HG02623 (cell line): ENCODE measurements around the gene TAF1.
"Not testable (repeated sequence)": the region's sequence is repeated elsewhere in the genome, so short reads cannot be mapped to it uniquely, and the experiment has no call there.

Source experiments
- ATAC-seq: cut with Tn5 transposase; IDR thresholded peaks from one replicate; pipeline ENCODE4 v1.9.1; 2021; ENCODE audit warnings: moderate library complexity; ENCODE audit not compliant: unreplicated experiment

Gene TAF1, protein sequence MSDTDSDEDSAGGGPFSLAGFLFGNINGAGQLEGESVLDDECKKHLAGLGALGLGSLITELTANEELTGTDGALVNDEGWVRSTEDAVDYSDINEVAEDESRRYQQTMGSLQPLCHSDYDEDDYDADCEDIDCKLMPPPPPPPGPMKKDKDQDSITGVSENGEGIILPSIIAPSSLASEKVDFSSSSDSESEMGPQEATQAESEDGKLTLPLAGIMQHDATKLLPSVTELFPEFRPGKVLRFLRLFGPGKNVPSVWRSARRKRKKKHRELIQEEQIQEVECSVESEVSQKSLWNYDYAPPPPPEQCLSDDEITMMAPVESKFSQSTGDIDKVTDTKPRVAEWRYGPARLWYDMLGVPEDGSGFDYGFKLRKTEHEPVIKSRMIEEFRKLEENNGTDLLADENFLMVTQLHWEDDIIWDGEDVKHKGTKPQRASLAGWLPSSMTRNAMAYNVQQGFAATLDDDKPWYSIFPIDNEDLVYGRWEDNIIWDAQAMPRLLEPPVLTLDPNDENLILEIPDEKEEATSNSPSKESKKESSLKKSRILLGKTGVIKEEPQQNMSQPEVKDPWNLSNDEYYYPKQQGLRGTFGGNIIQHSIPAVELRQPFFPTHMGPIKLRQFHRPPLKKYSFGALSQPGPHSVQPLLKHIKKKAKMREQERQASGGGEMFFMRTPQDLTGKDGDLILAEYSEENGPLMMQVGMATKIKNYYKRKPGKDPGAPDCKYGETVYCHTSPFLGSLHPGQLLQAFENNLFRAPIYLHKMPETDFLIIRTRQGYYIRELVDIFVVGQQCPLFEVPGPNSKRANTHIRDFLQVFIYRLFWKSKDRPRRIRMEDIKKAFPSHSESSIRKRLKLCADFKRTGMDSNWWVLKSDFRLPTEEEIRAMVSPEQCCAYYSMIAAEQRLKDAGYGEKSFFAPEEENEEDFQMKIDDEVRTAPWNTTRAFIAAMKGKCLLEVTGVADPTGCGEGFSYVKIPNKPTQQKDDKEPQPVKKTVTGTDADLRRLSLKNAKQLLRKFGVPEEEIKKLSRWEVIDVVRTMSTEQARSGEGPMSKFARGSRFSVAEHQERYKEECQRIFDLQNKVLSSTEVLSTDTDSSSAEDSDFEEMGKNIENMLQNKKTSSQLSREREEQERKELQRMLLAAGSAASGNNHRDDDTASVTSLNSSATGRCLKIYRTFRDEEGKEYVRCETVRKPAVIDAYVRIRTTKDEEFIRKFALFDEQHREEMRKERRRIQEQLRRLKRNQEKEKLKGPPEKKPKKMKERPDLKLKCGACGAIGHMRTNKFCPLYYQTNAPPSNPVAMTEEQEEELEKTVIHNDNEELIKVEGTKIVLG (N-terminal part only)

GRCh38 chrX:71365875-71366673 lies at the start of gene TAF1:
Gene TAF1, plus strand, starts transcription at chrX:71366357. Its CDS starts 18 bp downstream, at chrX:71366375.
- ATAC-seq, result peak; percentile 86

DNA sequence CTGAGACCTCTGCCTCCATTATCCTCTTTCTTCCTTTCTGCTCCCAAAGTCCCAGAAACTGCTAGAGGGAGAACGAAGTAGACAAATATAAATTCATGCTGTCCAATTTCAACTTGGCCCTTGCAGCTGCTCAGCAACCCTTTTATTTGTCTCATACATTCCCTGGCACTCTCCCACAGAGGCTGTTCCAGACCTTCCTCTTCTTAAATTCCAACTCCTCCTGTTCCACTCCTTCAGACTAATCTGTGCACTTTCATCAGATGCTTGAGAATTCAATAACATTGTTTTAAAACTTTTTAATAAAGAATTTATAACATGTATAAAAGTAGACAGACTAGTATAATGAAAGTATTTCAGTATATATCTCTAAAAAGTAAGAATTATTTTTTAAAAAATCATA lies 49.2 kb upstream of the TAF1 start:
- not testable (repeated sequence) for ATAC-seq

DNA sequence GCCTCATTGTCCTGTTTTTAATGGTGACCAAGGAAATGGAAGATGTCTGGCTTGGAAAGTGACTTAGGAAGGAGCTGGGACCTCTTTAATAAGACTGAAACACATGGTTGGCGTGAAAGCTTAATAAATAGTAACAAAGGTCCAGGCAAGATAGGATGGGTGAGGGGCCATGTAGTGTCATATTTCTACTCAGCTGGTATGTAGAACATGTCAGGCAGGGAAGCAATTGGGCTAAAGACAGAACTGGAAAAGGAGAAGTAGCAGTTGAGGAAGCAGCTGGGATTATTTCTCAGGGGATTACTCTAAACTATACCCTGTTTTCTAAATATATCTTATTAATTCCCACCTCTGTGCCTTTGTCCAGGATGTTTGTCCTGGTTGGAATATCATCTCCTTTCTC lies 46.0 kb upstream of the TAF1 start:
- no peak for ATAC-seq

DNA sequence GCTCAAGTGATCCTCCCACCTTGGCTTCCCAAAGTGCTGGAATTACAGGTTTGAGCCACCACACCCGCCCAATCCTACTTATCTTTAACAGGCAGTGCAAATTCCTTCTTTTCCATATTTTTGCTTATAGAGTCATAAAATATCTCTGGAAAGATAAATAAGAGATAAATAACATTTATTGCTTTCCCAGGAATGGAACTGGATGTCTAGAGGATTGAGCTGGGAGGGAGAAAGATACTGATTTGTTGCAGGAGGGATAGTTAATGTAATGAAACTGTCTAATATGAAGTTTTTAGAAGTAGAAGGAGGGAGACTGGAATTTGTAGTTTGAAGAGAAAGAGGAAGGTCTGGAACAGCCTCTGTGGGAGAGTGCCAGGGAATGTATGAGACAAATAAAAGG lies 44.4 kb upstream of the TAF1 start:
- ATAC-seq, result no peak

GRCh38 chrX:71324452-71324851 lies 41.7 kb upstream of the TAF1 start:
- ATAC-seq, result not testable (repeated sequence)

GRCh38 chrX:71326394-71326793 lies 39.8 kb upstream of the TAF1 start:
- ATAC-seq, result no peak

DNA sequence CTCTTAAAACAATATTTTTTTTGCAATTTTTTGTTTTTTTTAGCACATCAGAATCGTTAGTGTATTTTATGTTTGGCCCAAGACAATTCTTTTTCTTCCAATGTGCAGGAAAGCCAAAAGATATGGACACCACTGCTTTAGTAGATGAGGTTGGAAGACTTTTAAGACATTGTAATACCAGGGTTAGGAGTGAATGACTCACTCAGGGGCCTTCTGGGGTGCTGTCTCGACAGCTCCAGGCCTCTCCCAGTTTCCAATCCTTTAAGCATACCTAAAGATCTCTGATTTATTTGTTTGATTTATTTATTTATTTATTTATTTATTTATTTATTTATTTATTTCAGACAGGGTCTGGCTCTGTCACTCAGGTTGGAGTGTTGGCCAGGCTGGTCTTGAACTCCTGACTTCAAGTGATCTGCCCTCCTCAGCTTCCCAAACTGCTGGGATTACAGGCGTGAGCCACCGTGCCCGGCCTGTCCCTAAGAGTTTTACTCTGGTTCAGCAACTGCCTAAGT lies 16.9 kb upstream of the TAF1 start:
- ATAC-seq, result not testable (repeated sequence)

DNA sequence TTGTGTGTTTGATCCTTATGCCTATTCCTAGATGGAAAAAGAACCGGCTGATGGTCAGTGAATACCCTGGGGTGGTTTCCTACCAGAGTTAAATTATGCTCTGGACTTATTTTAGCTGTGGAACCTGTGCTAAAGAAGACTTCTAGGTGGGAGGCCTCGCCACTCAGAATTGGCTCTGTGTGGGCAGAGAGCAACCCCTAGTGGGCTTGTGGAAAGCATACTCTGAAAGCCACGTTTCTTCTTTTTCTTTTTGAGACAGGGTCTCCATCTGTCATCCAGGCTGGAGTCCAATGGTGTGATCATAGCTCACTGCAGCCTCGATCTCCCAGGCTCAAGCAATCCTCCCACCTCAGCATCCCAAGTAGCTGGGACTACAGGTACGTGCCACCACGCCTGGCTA lies 16.3 kb upstream of the TAF1 start:
- not testable (repeated sequence) for ATAC-seq

GRCh38 chrX:71352439-71352838 lies 13.7 kb upstream of the TAF1 start:
- ATAC-seq, result not testable (repeated sequence)

DNA sequence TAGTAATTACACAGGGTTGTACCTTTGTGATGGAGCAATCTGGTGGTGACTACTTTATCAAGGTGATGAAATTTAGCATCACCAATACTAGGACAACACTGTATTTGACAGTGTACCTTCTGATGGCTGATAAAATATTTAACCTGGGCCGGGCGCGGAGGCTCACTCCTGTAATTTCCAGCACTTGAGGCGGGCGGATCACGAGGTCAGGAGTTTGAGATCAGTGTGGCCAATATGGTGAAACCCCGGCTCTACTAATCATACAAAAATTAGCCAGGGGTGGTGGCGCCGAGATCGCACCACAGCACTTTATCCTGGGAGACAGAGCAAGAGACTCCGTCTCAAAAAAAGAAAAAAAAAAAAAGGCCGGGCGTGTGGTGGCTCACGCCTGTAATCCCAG lies 1.9 kb upstream of the TAF1 start:
- no peak for ATAC-seq

DNA sequence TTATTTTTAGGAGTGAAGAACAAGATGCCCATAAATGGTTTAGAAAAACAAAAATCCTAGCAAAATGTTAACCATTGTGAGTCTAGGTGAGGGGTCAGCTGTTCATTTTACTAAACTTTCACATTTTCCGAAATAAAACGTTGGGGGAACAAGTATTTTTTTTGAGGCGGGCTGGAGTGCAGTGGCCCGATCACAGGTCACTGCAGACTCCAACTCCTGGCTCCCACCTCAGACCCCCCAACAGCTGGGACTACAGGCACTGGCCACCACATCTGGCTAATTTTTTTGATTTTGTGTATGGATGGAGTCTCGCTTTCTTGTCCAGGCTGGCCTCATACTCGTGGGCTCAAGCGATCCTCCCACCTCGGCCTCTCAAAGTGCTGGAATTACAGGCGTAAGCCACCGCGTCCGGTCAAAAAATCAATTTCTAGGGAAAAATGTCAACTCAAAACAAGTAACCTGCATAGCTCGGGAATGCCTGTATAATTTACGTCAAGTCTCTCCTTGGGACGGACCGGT lies 742 bp upstream of the TAF1 start:
- no peak for ATAC-seq

DNA sequence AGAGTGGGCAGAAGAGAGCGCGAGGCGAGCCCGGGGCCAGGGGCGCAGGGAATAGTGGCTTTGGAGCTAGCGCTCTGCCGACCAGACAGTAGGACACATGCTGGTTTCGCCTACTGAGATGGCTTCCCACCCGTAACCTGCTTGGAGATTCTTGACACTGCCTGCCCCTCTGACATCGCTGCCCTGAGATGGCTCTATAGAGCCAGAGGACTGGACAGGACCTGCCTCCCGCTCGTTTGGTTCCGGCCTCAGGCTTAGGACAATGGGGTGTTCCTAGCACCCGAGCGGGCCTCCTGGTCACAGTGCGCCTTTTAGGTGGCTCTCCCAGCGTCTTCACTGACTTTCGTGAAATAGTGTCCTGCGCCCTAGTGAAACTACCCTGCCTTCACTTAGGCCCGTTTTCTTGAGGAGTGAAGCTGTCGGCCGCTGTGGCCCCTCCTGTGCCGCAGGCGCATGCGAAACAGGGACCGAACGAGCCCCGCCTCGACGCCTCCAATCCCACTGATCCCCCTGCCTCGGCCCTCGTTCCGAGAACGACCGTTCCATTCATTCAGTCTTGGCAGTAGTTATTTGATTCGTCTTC lies 608 bp downstream of the TAF1 start:
- no peak for ATAC-seq

DNA sequence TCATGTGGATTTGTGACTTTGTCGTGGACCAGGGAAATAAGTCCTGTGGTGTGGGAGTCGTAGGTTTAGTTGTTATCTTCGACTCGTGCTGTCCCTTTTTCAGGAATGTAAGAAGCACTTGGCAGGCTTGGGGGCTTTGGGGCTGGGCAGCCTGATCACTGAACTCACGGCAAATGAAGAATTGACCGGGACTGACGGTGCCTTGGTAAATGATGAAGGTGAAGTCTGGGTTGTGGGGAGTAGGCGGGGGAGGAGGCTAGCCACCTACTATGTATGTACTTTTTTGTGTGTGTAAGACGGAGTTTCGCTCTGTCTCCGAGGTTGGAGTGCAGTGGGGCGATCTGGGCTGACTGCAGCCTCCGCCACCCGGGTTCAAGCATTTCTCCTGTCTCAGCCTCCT lies 1.2 kb downstream of the TAF1 start:
- no peak for ATAC-seq

DNA sequence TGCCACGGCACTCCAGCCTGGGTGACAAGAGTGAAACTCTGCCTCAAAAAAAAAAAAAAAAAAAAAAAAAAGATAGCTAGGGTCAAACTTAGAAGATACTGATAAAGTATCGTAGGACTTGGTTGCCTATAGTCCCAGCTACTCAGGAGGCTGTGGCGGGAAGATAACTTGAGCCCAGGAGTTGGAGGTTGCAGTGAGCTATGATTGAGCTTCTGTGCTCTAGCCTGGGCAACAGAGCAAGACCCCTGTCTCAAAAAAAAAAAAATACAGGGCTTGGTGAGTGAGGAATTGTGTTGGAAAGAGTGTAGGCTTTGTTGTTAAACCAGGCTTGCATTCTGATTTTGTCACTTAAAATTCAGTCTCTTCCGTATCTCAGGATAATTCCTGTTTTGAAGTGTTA lies 6.2 kb downstream of the TAF1 start:
- ATAC-seq, result no peak

- ATAC-seq, result no peak
These were observed 12.6 kb downstream of the TAF1 start for GRCh38 chrX:71378732-71379131.

- ATAC-seq, result not testable (repeated sequence)
These were observed 25.6 kb downstream of the TAF1 start for GRCh38 chrX:71391725-71392124.

DNA sequence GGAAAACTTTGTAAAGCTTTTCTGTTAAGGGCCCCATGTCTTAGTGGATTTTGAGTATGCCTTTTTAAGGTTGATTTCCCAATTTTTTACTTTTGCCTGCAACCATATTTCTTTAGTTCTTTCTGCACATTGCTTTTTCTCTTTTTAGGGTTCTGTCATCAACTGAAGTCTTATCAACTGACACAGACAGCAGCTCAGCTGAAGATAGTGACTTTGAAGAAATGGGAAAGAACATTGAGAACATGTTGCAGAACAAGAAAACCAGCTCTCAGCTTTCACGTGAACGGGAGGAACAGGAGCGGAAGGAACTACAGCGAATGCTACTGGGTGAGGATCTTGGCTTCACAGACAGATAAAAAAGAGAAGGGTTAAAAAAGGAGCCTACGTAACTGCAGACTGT lies 27.8 kb downstream of the TAF1 start:
- no peak for ATAC-seq

- no peak for ATAC-seq
These were observed 30.4 kb downstream of the TAF1 start for GRCh38 chrX:71396576-71396975.

- ATAC-seq, result no peak
These were observed 34.6 kb downstream of the TAF1 start for GRCh38 chrX:71400710-71401109.
